GM19463 (cell line): ENCODE data around the gene MED13L.

Source experiments
- ATAC-seq: cut with Tn5 transposase; IDR thresholded peaks from one replicate; pipeline ENCODE4 v1.9.1; 2021; ENCODE audit warnings: mild to moderate bottlenecking, moderate library complexity; ENCODE audit not compliant: unreplicated experiment

MED13L gene

DNA sequence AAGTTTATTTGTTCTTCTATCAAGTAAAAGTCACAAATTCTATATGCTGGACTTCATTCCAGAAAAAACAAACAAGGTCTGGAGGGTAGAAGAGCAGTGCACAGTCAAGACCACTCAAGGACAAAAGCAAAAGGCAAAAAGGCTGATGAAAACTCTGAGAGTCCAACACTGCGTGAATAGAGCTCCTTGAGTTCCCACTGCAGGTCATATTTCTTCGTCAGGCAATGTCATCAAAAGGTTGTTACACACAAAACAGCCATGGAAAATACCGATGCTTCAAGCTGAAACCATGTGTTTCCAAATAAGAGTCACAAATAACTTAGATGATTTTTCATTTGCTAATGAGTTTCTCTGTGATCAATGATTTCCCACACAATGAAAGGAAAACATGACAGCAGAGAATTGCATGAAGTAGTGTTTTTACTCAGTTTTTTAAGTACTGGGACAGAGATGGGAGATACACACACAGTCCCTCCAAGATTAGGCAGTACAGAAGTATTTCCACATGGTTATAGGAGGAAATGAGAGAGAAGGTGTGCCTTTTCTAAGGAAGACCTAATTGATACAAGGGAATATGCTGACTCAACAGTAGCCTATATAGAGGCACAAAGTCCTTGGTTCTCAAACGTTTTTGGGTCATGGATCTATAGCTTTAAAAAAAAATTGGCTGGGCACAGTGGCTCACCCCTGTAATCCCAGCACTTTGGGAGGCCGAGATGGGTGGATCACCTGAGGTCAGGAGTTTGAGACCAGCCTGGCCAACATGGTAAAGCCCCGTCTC, 177.7 kb downstream of the MED13L start:
- ATAC-seq, result no peak

DNA sequence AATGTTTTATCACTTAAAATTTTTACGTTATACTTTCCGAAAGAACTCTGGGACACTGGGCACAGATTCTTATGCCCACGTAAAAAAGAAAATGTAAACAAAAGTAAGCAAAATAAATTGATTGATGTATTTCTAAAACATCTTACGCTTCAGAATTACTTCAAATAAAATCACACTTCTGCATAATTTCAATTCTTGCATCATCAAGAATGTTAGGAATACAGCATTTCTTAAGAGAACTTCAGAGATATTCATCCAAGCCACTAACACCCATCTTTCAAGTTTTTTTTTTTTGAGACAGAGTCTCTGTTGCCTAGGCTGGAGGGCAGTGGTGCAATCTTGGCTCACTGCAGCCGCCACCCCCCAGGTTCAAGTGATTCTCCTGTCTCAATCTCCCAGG, 180.6 kb downstream of the MED13L start:
- ATAC-seq, result no peak

DNA sequence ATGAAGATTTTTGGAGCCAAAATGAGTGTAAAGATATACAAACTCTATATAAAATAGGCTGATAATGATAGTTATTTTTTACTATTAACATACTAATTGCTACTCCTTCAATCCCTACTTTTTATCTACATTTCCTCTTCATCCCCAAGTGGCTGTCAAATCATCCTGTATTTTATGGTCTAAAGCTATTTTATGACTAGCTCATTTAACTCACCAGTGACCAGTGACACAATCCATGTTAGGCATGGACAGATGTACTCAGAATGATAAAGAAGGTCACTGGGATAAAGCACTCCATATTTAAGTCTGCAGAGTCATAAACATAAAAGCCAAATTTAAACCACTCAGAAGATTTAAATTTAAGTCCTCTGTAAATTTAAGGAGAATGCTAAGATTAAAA, 183.0 kb downstream of the MED13L start:
- ATAC-seq, result no peak

DNA sequence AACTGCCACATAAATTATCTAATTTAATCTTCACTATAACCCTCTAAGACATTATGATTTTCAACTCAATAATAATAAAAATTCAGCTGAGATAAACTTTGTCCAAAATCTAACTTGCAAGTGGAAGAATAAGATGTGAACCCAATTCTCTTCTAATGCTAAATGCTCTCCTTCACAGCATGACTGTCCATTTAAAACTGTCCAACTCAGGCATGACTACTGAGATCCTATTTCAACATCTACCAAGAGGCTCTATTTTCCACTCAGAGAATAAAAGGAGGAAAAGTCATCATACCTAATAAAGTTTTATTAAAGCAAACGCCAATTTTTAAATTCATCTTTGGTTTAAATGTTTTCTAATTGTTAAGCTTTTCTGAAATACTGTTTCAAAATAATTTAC, 183.6 kb downstream of the MED13L start:
- no peak for ATAC-seq

DNA sequence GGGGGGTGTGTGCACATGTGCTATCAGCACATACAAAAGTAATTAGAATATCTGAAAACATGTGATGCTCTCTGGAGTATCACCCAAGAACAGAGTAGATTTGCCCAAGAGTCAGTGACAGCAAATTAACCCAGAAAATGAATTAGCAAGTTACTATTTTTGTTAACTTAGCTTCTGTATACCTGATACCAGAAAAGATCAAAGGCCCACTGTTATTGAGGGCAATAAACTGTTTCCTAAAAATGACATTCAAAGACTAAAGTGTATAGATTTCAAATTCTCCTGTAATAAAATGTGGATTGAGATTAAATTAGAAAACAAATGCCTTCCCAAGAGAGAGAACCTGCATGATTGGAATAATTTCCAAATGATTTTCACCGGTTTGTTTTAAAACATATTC, 184.7 kb downstream of the MED13L start:
- no peak for ATAC-seq

DNA sequence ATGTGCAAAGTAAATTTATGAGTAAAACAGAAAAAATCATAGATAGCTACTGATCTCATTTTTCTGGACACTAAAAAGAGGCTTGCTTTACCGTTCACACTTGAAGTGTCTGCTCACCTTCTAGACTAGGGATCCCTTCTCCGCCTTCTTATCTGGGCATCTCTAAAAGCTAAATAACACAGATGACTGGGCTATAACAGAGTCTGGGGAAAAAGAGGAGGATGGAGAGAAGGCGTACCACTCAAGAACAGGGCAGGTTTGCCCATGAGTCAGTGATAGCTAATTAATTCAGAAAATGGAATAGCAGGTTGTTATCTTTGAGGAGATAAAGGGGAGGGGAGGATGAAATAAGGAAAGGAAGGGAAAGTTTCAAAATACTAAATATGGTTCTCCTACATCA, 185.3 kb downstream of the MED13L start:
- no peak for ATAC-seq

DNA sequence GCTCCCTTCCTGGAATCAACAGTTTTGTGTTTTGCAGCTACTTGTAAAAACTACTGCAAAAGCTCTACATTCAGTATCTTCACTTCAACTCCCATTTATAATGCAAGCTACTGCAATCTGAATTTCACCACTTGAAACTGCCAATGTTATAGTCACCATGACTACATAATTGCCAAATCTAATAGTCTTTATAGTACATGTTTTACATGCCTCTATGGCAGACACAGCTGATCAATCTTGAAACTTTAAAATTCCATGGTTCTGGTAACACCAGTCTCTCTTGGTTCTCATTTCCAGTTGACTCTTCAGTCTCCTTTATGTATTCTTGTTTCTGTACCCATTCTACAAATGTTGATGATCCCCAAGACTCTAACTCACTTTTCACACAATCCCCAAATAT, 185.9 kb downstream of the MED13L start:
- ATAC-seq, result no peak

DNA sequence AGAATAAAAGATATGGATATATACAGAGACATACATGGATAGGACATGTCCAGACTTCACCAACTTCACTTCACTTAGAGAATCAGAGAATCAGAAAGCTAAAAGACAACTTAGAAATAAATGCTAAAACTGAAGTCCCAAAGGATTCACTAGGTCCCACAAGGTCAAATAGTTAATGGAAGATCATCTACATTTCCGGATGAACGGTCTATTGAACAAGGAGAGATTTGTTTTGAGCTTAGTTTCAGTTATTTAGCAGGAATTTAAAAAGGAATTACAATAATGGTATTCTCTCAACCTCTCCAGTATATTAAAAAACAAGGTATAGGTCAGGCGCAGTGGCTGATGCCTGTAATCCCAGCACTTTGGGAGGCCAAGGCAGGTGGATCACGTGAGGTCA, 187.0 kb downstream of the MED13L start:
- no peak for ATAC-seq

DNA sequence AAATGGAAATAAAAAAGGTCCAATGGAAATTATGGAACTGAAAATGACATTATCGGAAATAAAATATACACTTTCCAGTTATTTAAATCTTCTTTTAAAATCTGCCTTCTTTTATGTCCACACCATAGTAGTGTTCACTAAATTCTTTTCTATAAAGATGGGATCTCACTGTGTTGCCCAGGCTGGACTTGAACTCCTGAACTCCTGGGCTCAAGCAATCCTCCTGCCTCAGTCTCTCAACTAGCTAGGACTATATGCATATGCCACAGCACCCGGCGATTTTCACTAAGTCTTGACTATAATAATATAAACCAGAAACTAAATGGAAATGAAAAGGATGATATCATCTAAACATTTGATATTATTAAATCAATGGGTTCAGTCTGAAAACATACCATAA, 188.4 kb downstream of the MED13L start:
- ATAC-seq, result no peak

DNA sequence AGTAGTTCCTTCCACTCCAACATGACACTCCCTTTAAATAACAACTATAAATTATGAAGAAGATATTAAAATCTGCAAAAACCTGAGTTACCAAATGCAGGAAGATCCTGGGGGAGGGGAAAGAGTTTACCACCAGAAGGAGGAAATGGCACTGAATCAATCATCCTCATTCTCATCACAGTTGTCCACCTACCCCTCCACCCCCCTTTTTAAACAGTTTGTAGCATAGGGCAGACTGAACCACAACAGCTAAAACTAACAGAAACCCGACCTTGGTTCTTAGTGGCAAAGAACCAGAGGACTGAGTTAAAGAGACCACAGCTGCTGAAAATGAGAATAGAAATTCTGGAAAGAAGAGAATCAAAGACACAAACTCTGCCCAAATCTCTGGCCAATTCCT, 189.5 kb downstream of the MED13L start:
- ATAC-seq, result no peak

DNA sequence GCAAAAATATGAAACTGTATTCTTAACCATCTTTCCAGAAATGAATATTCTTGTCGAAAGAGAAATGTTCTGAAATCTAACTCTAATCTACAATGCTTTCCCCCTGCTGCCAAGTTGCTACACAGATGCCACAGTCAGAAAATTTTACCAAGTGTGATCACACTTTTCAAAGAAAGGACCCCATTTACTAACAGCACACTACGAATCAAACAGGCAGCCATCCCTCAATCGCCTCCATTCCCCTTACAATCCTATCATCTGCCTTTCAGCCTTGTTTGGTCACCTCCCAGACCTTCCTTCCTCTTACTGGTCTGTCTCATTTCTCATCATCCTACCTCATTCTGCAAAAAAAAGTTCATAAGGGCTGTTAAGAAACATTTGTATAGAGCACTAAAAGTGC, 190.1 kb downstream of the MED13L start:
- ATAC-seq, result no peak

DNA sequence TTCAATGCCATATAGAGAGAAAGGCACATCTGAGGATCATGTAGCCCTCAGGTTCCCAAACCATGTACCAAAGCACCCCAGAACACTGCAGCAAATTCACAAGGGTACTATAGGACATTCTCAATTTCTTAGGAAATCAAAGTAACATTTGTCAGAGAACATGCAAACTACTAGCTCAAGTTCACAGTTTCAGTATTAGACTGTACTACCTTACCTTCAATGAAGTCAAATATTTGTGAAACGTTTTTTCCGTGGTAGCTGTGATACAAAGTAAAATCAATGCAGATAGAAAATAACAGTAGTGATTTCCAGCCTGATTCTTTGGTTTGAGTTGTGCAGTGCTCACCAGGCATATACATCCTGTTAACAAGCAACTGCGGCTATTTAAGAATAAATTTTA, 197.1 kb downstream of the MED13L start:
- no peak for ATAC-seq

DNA sequence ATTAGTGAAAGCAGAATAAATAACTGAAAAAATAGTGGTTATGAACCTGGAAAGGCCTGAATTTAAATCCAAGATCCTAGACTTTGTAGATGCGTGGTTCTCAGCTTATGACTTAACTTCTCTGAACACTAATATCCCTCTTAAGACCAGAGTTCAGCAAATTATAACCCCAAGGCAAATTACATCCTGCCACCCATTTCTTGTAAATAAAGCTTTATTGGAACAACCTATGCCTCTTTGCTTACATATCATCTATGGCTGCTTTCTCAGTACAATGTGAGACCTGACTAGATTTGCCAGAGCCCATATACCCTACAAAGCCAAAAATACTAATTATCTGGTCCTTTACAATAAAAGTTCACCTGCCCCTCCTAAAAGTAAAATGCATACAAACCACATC, 199.1 kb downstream of the MED13L start:
- ATAC-seq, result no peak

DNA sequence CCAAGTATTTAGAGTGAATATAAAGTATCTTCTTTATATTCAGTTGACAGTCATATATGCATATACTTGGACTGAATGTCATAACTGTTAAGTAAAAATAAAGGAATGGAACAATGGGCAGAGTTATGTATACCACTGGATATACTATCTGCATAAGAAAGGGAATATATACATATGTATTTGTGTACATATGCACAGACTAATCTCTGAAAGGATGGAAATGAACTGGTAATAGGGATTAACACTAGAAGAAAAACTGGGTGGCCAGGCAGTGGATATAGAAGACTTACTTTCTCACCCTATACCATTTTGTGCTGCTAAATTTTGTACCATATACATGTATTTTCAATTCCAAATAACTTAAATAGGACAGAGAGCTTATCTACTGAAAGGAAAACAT, 200.1 kb downstream of the MED13L start:
- ATAC-seq, result no peak

DNA sequence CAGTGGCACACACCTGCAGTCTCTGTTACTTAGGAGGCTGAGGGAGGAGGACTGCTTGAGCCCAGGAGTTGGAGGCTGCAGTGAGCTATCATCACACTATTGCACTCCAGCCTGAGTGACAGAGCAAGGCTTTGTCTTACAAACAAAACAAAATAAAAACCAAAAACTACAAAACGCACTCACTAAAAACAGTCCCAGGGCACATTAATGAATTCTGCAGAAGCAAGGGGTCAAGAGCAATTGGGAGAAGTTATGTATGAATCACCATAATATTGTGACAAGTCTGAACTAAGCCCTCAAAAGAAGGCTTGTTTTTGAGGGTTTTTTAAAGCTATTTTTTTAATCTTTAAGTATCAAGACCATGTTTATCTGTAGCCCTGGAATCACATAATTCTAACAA, 201.1 kb downstream of the MED13L start:
- ATAC-seq, result no peak

DNA sequence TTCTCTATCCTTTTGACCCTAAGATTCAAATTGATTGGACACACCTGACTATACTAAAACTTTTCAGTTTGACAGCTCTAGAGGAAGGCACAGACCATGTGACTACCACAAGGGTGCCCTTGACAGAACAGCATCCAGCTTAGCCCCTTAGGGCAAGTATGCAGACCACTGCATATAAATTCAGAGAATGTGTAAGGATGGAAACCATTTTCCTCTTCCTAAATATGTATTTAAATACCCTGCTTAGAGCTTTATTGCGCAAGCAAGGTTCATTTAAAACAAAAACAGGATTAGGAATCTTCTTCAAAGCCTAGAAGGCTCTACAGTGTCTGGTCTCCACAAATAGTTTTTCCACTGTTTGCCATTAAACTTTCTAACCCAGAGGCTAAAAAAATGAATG, 202.8 kb downstream of the MED13L start:
- no peak for ATAC-seq

DNA sequence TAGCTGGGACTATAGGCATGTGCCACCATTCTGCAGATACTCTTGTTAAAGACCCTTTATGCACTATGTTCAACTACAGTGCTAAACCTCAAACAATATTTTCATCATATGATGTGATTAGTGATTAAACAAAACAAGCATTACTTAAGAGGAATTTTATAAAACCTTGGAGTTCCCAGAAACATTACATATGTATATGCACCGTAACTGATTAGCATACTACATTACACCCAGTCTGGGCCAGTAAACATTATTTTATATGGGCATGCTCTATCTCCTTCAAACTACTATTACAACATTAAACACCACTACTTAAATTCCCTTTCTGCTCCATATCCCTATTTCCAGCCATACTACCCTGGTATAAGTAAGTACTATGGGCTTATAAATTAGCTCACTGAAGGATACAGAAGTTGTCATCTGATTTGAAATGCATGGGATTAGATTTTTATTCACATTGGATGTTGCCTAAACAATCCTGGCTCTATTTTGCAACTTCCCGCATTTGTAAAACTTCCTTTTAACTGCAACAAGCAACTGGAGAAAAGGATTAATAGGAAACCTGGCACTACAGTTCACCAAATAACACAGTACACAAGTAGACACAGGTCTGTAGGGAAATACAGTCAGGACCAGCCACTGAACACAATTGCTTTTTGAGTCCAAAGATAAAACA, 205.8 kb downstream of the MED13L start:
- no peak for ATAC-seq

DNA sequence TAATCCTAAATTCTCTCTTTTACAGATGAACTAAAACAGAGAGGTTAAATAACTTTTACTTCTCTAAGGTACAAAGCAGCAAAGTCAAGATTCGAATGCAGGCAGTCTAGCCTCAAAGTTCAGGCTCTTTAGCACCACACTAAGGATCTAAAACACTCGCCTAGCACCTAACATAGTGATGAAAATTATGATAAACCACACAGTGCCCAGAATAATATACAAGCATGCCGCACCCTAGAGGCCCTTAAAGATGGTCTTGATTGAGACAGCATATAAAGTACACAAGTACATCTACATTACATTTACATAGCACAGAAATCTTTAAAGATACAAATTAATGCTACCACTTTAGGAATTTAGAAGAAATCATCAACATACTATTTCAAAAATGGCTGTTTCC, 207.0 kb downstream of the MED13L start:
- ATAC-seq, result no peak

DNA sequence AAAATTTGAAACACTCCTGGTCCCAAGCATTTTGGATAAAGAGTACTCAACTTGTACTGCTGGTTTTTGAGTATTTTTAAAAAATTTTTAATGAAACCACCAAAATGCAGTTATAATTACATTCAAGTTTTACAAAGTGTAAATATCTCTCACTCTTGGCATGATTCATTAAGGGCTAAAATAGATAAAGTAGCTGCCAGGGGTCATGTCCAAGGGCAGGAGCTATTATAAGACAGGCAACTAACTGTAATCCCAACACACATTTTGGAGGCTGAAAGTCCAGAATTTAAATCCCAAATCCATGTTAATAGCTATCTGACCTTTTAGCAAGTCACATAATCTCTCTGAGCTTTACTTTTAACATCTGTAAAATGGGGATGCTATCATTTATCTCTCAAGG, 207.6 kb downstream of the MED13L start:
- ATAC-seq, result no peak

DNA sequence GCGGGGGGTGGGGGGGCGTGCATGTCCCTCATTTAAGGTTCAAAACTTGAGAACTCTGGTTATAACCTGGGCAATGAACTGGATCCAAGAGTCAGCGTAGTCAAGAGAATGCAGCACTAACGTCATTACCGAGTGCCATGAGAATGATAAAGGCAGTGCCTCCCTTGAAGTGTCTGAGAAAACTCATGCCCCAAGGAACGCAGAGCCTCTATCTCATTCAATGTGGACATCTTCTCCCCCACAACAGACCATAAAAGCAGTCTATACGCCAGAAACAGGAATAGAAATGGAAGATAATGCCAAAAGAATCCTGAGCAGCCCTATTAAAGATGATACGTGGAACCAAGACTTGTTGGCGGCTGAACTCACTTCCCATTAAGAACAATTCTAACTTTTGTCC, 208.6 kb downstream of the MED13L start:
- ATAC-seq, result no peak

DNA sequence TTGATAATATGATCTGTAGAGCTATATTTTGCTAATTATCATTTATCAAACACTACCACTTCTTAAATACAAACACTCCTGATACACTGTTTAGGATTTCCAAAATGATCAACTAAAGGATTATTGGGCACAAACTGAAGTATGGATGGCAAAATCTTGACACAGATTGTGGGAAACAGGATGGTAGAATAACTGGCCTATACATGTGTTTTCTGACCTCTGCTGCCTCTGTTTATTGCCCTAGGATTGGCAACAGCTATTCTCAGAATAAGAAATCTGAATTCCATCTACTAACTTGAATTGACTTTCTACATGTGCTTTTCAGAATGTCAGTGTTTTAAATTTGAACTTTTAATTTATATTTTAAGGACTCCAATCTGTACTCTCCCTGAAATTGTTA, 209.1 kb downstream of the MED13L start:
- no peak for ATAC-seq

DNA sequence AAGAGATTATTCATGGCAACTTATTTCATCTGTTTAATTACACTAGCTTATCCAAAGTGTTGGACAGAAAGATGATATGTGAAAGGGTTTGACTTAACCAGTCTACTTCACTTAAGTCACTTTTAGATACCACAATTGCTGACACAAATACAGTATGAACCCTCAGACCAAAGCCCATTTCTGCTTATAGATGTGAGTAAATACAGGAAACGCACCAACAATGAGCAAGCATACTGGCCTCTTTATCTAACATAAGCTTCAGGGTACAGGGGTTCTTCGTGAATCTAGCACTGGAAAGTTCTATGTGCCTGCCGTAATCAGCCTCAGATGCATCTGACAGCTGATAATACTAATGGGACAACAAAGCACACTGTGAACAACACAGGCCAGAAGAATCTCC, 209.6 kb downstream of the MED13L start:
- no peak for ATAC-seq
